Bronchial epithelial cell (primary cell): Measurements from ENCODE around the gene FMNL1. TPM values are rescaled to one million over a fixed set of nuclear protein-coding genes. Genes with fewer than 3 reads are reported as not detected.

Experiments
- DNase-seq: peaks from one replicate; pipeline ENCODE4 v3.0.0-alpha.2; 2010; ENCODE audit warnings: low read depth
- FAIRE-seq: peaks from 2 replicates; lab custom pipeline; 2011; peaks lifted over from hg19 to GRCh38; lab: Jason Lieb, UNC
- H3K27me3 ChIP-seq: 2 replicates; pipeline ENCODE4 v1.5.1; 2011; ENCODE audit warnings: low read length; ENCODE audit not compliant: control insufficient read depth, insufficient read depth
- H3K36me3 ChIP-seq: 2 replicates; pipeline ENCODE4 v1.5.1; 2011; ENCODE audit warnings: low read length; ENCODE audit not compliant: control insufficient read depth, insufficient read depth
- H3K4me3 ChIP-seq: 2 replicates; pipeline ENCODE4 v1.5.1; 2011; ENCODE audit warnings: mild to moderate bottlenecking, low read depth, low read length, control low read depth
- CTCF ChIP-seq: IDR thresholded peaks from 2 replicates; pipeline ENCODE4 v1.5.1; 2011; ENCODE audit warnings: mild to moderate bottlenecking, moderate library complexity, low read length, control low read depth, inconsistent platforms; ENCODE audit not compliant: insufficient read depth, severe bottlenecking
- total RNA-seq: library from RNA; depleted of rRNA; stranded (reverse); fragments of >200 nt; gene quantifications from 2 replicates; pipeline ENCODE4 v1.2.1, GENCODE V29; 2014

The FMNL1 gene
- total RNA-seq, 1 donor from 2014 or later, result 0.53 TPM

GRCh38 chr17:45279898-45280297, 58.2 kb downstream of the FMNL1 start:
- Histone ChIP-seq H3K4me3 (no peak overlapping the region), H3K36me3 (peaks cover 22% of the 10 kb centered on the region), H3K27me3 (no peaks in the 10 kb centered on the region)
- DNase-seq, result no peak
- no peak for FAIRE-seq
- TF ChIP-seq CTCF, result no peak

- FAIRE-seq (no peak), DNase-seq (no peak)
- H3K4me3 ChIP-seq, result no peak overlapping the region
- no peaks in the 10 kb centered on the region for H3K27me3 ChIP-seq
- H3K36me3 ChIP-seq, result peaks cover 24% of the 10 kb centered on the region
- no peak for TF ChIP-seq CTCF
Measured at GRCh38 chr17:45282683-45283644, 61.3 kb downstream of the FMNL1 start.

GRCh38 chr17:45283711-45284110, 62.0 kb downstream of the FMNL1 start:
- Histone ChIP-seq H3K27me3 (no peaks in the 10 kb centered on the region), H3K4me3 (no peak overlapping the region), H3K36me3 (peaks cover 24% of the 10 kb centered on the region)
- TF ChIP-seq CTCF, result no peak
- FAIRE-seq (no peak), DNase-seq (no peak)

GRCh38 chr17:45284176-45285140, 62.8 kb downstream of the FMNL1 start:
- H3K4me3 ChIP-seq, result no peak overlapping the region
- DNase-seq (peak; percentile 82), FAIRE-seq (no peak)
- H3K27me3 ChIP-seq, result no peaks in the 10 kb centered on the region
- peaks cover 28% of the 10 kb centered on the region for H3K36me3 ChIP-seq
- peak; percentile 41 for TF ChIP-seq CTCF

GRCh38 chr17:45286286-45286685, 64.6 kb downstream of the FMNL1 start:
- Histone ChIP-seq H3K4me3 (no peak overlapping the region), H3K36me3 (peaks cover 41% of the 10 kb centered on the region), H3K27me3 (no peaks in the 10 kb centered on the region)
- no peak for DNase-seq
- FAIRE-seq, result no peak
- TF ChIP-seq CTCF, result no peak
